Panc1 (cell line): Measurements from ENCODE around the gene RICTOR. TPM values are rescaled to one million over a fixed set of nuclear protein-coding genes. Genes with fewer than 3 reads are reported as not detected.

ENCODE experiments used
- ATAC-seq: fragments of 200-7000 bp; cut with Tn5 transposase; 2 replicates; pipeline ENCODE4 v1.9.1; 2020; ENCODE audit warnings: mild to moderate bottlenecking, moderate library complexity
- BruUV-seq: library from RNA; stranded (reverse); fragments of 400-500 nt; replicated peaks from 2 replicates; lab custom pipeline; 2021; lab: Mats Ljungman, UMichigan
- CTCF ChIA-PET: fragments of 300-600 bp; sonication (Branson Sonifier 250); formaldehyde crosslinking; loops from one replicate; lab custom pipeline; 2022; ENCODE audit warnings: antibody characterized with exemption; lab: Charles Lee
- POLR2A ChIA-PET: fragments of 300-600 bp; sonication (Branson Sonifier 250); formaldehyde crosslinking; loops from one replicate; lab custom pipeline; 2022; ENCODE audit warnings: antibody characterized with exemption; lab: Charles Lee
- DNase-seq: peaks from one replicate; pipeline ENCODE4 v3.0.0-alpha.2; 2010; ENCODE audit warnings: low read depth, low spot score
- H3K27ac ChIP-seq: 2 replicates; pipeline ENCODE4 v1.5.1; 2011; ENCODE audit warnings: mild to moderate bottlenecking, low read length, inconsistent platforms
- H3K27me3 ChIP-seq: fragments of 200-500 bp; sonication (Bioruptor generic); 2 replicates; pipeline ENCODE4 v1.6.0; 2014; ENCODE audit warnings: low read length, inconsistent platforms; ENCODE audit not compliant: control insufficient read depth, insufficient read depth
- H3K36me3 ChIP-seq: fragments of 200-500 bp; sonication (Bioruptor generic); 2 replicates; pipeline ENCODE4 v1.5.1; 2014; ENCODE audit warnings: inconsistent platforms, mild to moderate bottlenecking, low read length, moderate library complexity; ENCODE audit not compliant: control insufficient read depth, insufficient read depth
- H3K4me1 ChIP-seq: 2 replicates; pipeline ENCODE4 v1.5.1; 2011; ENCODE audit warnings: inconsistent platforms, mild to moderate bottlenecking, low read length, moderate library complexity; ENCODE audit not compliant: control insufficient read depth, insufficient read depth
- H3K4me3 ChIP-seq, 2 experiments: 2 replicates each; pipeline ENCODE4 v1.5.1; 2011 to 2012; ENCODE audit warnings: low read depth in 2 of 2, low read length in 2 of 2, mild to moderate bottlenecking in 2 of 2, inconsistent platforms in 1 of 2, moderate library complexity in 1 of 2
- H3K9me3 ChIP-seq: fragments of 200-500 bp; sonication (Bioruptor generic); 2 replicates; pipeline ENCODE4 v1.5.1; 2014; ENCODE audit warnings: low read depth, mild to moderate bottlenecking, inconsistent platforms, low read length, moderate library complexity; ENCODE audit not compliant: control insufficient read depth, insufficient read depth
- CTCF ChIP-seq: fragments of 450-650 bp; IDR thresholded peaks from 2 replicates; pipeline ENCODE4 v1.5.1; 2017; ENCODE audit warnings: mild to moderate bottlenecking
- POLR2AphosphoS5 ChIP-seq: IDR thresholded peaks from 2 replicates; pipeline ENCODE4 v1.6.1; 2012; ENCODE audit warnings: mild to moderate bottlenecking, low read depth, low read length, moderate library complexity
- REST ChIP-seq, 2 experiments: IDR thresholded peaks; 2 replicates each; pipeline ENCODE4 v1.6.1; 2011 to 2012; ENCODE audit warnings: low read depth in 2 of 2, control low read depth in 1 of 2, low read length in 1 of 2, mild to moderate bottlenecking in 1 of 2, moderate library complexity in 1 of 2; ENCODE audit not compliant: insufficient read depth in 1 of 2
- SIN3A ChIP-seq: IDR thresholded peaks from 2 replicates; pipeline ENCODE4 v1.6.1; 2012; ENCODE audit warnings: low read depth, mild to moderate bottlenecking, low read length, moderate library complexity, borderline replicate concordance; ENCODE audit not compliant: insufficient read depth
- TCF7L2 ChIP-seq: IDR thresholded peaks from 2 replicates; pipeline ENCODE4 v1.6.1; 2011; ENCODE audit warnings: mild to moderate bottlenecking, low read depth, low read length, inconsistent platforms
- in situ Hi-C: cut with HindIII; loops from 2 replicates; pipeline ENCODE4 v1.10.0; 2016; ENCODE audit warnings: low sequenced_read_pairs, low pct_unique_long_range_greater_than_20kb
- intact Hi-C: fragments of 100-400 bp; cut with micrococcal nuclease; formaldehyde crosslinking; loops from one replicate; pipeline ENCODE4 v1.10.0; 2022; ENCODE audit not compliant: unreplicated experiment
- total RNA-seq: library from RNA; stranded (reverse); gene quantifications from one replicate; pipeline ENCODE4 v1.2.1, GENCODE V29; 2021; ENCODE audit not compliant: unreplicated experiment

Gene RICTOR
- total RNA-seq, 1 experiment from 2014 or later: 21.3 TPM

GRCh38 chr5:39064450-39064849 is 9.7 kb downstream of the RICTOR start:
- DNase-seq: no peak
- BruUV-seq: no TSS peak
- Histone ChIP-seq H3K9me3 (no peaks in the 10 kb centered on the region), H3K27ac (no peak overlapping the region), H3K4me3 (no peak overlapping the region), H3K36me3 (no peaks in the 10 kb centered on the region), H3K27me3 (no peaks in the 10 kb centered on the region), H3K4me1 (no peaks in the 10 kb centered on the region)
- ATAC-seq: no peak
- in situ Hi-C loops: no loop called here
- TF ChIP-seq SIN3A: no peak
- TF ChIP-seq REST (IDR thresholded peaks at IDR 0.05; ENCODE audit: insufficient read depth in 1 of 2, low read depth in 2 of 2, low read length in 1 of 2): no peak
- no peak for TF ChIP-seq CTCF
- TF ChIP-seq TCF7L2: no peak
- no peak for TF ChIP-seq POLR2AphosphoS5
- ChIA-PET POLR2A (no interaction called here), CTCF (no interaction called here)
- intact Hi-C loops: no loop called here

- ChIA-PET CTCF (no interaction called here), POLR2A (no interaction called here)
- Histone ChIP-seq H3K4me3 (no peak overlapping the region), H3K27ac (no peak overlapping the region), H3K4me1 (no peaks in the 10 kb centered on the region; the same call in 1 of the 2 replicates), H3K27me3 (no peaks in the 10 kb centered on the region), H3K9me3 (no peaks in the 10 kb centered on the region), H3K36me3 (no peaks in the 10 kb centered on the region)
- TF ChIP-seq REST (IDR thresholded peaks at IDR 0.05; ENCODE audit: insufficient read depth in 1 of 2, low read depth in 2 of 2, low read length in 1 of 2): no peak
- TF ChIP-seq SIN3A: no peak
- TF ChIP-seq CTCF: no peak
- TF ChIP-seq POLR2AphosphoS5: no peak
- no peak for TF ChIP-seq TCF7L2
- ATAC-seq (no peak), DNase-seq (no peak)
- in situ Hi-C loops (no loop called here), intact Hi-C loops (no loop called here)
- no TSS peak for BruUV-seq
These were observed 11.2 kb downstream of the RICTOR start for GRCh38 chr5:39063037-39063436.
